Measurements from ENCODE around the gene C16orf74. TPM values are rescaled to one million over a fixed set of nuclear protein-coding genes. Genes with fewer than 3 reads are reported as not detected.

Gene C16orf74
- total and polyA plus RNA-seq, 4 donors = 2.6 to 7.9 (median 3.4) TPM

- no peak for ATAC-seq (ENCODE audit: insufficient read depth, low FRiP score)
- no peak for TF ChIP-seq CTCF (IDR thresholded peaks at IDR 0.05; ENCODE audit: control extremely low read depth, extremely low read depth)
- Histone ChIP-seq H3K9me3 (ENCODE audit: control insufficient read depth in 4 of 4, insufficient read depth in 3 of 4, low read length in 3 of 4) (no peaks in the 10 kb centered on the region), H3K4me1 (ENCODE audit: control insufficient read depth in 5 of 5, insufficient read depth in 5 of 5, low read length in 5 of 5) (no peaks in the 10 kb centered on the region), H3K27ac (ENCODE audit: low read depth in 1 of 2, low read length in 1 of 2) (no peak overlapping the region), H3K4me3 (no peak overlapping the region), H3K9ac (ENCODE audit: insufficient read depth in 1 of 2, low read length in 2 of 2) (no peak overlapping the region), H3K36me3 (ENCODE audit: control insufficient read depth in 4 of 4, insufficient read depth in 4 of 4, low read length in 4 of 4) (no peaks in the 10 kb centered on the region), H3K27me3 (ENCODE audit: control insufficient read depth in 3 of 3, insufficient read depth in 3 of 3, low read length in 2 of 3) (peaks cover 0 to 4% (median 0%) of the 10 kb centered on the region in 3 donors)
- WGBS, 2 donors = 67 to 74% methylated on average over 8 of the region's 8 CpGs
- no peak for DNase-seq
These were observed 14.3 kb upstream of the C16orf74 start for GRCh38 chr16:85765211-85765610.

- no peaks in the 10 kb centered on the region for H3K9me3 ChIP-seq (ENCODE audit: control insufficient read depth in 4 of 4, insufficient read depth in 3 of 4, low read length in 3 of 4)
- H3K4me3 ChIP-seq = no peak overlapping the region
- WGBS, 2 donors = 80 to 93% methylated on average over 2 of the region's 2 CpGs
- peaks cover 0 to 13% (median 0%) of the 10 kb centered on the region in 3 donors for H3K27me3 ChIP-seq (ENCODE audit: control insufficient read depth in 3 of 3, insufficient read depth in 3 of 3, low read length in 2 of 3)
- no peak overlapping the region for H3K27ac ChIP-seq (ENCODE audit: low read depth in 1 of 2, low read length in 1 of 2)
- ATAC-seq (ENCODE audit: insufficient read depth, low FRiP score) (no peak), DNase-seq (no peak)
- H3K9ac ChIP-seq (ENCODE audit: insufficient read depth in 1 of 2, low read length in 2 of 2) = no peak overlapping the region
- no peaks in the 10 kb centered on the region for H3K36me3 ChIP-seq (ENCODE audit: control insufficient read depth in 4 of 4, insufficient read depth in 4 of 4, low read length in 4 of 4)
- no peaks in the 10 kb centered on the region for H3K4me1 ChIP-seq (ENCODE audit: control insufficient read depth in 5 of 5, insufficient read depth in 5 of 5, low read length in 5 of 5)
- TF ChIP-seq CTCF (IDR thresholded peaks at IDR 0.05; ENCODE audit: control extremely low read depth, extremely low read depth) = no peak
These were observed 12.7 kb upstream of the C16orf74 start for GRCh38 chr16:85763616-85764015.

- WGBS, 2 donors = 84 to 91% methylated on average over 12 of the region's 12 CpGs
- DNase-seq = no peak
These were observed 12.1 kb upstream of the C16orf74 start for GRCh38 chr16:85762970-85763369.

More at GRCh38 chr16:85762970-85763369, 12.1 kb upstream of the C16orf74 start:
- H3K27ac ChIP-seq (ENCODE audit: low read depth in 1 of 2, low read length in 1 of 2) = no peak overlapping the region
- no peaks in the 10 kb centered on the region for H3K9me3 ChIP-seq (ENCODE audit: control insufficient read depth in 4 of 4, insufficient read depth in 3 of 4, low read length in 3 of 4)
- H3K36me3 ChIP-seq (ENCODE audit: control insufficient read depth in 4 of 4, insufficient read depth in 4 of 4, low read length in 4 of 4) = no peaks in the 10 kb centered on the region
- H3K4me1 ChIP-seq (ENCODE audit: control insufficient read depth in 5 of 5, insufficient read depth in 5 of 5, low read length in 5 of 5) = no peaks in the 10 kb centered on the region
- TF ChIP-seq CTCF (IDR thresholded peaks at IDR 0.05; ENCODE audit: control extremely low read depth, extremely low read depth) = no peak
- no peak for ATAC-seq (ENCODE audit: insufficient read depth, low FRiP score)
- H3K27me3 ChIP-seq (ENCODE audit: control insufficient read depth in 3 of 3, insufficient read depth in 3 of 3, low read length in 2 of 3) = peaks cover 0 to 13% (median 0%) of the 10 kb centered on the region in 3 donors
- no peak overlapping the region for H3K9ac ChIP-seq (ENCODE audit: insufficient read depth in 1 of 2, low read length in 2 of 2)
- no peak overlapping the region for H3K4me3 ChIP-seq

Measured in lung (tissue), 12 donors.